GM19438 (cell line): ENCODE data around the gene ANKRD63.
A peak's percentile ranks its signal among the peaks of the same experiment; 100 is the strongest.

ENCODE experiments used
- ATAC-seq: cut with Tn5 transposase; IDR thresholded peaks from one replicate; pipeline ENCODE4 v1.9.1; 2021; ENCODE audit warnings: low read depth; ENCODE audit not compliant: unreplicated experiment

The ANKRD63 gene, protein sequence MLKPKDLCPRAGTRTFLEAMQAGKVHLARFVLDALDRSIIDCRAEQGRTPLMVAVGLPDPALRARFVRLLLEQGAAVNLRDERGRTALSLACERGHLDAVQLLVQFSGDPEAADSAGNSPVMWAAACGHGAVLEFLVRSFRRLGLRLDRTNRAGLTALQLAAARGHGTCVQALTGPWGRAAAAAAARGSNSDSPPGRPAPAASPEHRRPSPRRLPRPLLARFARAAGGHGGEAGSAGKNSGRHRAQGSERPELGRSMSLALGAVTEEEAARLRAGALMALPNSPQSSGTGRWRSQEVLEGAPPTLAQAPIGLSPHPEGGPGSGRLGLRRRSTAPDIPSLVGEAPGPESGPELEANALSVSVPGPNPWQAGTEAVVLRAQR

DNA sequence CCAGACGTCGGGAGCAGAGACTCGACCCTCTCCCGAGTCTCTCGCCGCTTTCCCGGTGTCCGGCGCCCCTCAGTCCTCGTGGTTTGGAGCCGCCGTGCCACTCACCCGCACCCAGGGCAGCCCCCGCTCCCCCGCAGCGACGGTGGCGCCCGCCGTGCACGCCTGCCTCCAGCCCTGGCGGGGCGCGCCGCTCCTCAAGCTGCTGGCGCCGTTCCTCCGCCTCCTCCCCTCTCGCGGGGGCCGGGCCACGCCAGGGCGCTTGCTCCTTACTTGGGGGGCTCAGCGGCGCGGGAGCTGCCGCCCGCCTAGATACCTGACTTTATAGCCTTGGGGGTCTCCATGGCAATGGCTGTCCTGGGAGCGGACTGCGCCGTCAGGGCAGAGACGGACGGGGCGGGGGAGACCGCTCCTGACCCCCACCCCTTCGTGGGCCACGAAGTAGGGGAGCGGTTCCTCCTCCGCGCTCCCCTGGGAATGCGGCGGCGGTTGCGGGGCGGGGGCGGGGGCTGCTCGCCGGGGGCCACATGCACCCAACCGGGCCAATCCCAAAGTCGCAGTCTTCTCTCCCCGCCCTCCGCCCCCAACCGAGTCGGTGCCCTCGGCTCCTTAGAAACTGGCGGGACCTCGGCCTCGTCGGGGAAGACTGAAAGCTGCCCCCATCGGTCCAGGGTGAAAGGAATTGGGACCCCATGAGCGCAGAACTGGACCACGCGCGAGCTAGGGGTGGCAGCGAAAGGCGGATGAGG is at the start of gene ANKRD63:
Gene ANKRD63, minus strand, starts transcription at position 196 of the 746 bp plus-strand sequence. CDS start 478 bp downstream, outside the sequence.
- no peak for ATAC-seq

DNA sequence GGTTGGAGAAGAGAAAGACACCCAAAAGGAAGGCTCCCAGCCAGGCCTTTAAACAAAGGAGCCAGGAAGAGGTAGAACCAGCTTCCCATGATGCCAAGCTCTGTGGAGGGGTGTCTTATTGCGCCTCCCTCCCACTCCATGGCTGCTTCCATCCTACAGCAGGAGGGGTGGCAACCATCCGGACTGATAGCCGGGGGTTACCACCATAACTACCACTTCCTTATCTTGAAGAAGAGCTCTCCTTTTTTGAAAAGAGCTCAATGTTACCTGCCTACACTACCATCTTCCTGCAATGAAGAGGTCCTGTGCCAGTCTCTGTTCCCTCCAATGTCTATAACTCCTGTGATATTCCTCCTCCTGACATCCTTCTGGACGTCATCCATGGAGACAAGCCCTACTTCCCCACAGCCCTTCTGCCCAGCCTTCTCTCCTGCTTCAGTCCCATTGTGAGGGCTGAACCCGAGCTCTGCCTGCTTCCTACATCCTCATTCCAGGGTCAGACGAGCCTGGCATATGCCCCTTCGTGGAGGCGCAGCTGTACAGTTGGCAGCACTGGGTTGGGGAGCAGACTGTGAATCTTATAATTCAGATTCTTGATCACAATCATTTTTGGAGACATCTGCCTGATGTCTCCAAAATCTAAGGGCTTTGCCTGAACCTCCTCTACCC is 49.4 kb upstream of the ANKRD63 start:
- ATAC-seq: no peak

DNA sequence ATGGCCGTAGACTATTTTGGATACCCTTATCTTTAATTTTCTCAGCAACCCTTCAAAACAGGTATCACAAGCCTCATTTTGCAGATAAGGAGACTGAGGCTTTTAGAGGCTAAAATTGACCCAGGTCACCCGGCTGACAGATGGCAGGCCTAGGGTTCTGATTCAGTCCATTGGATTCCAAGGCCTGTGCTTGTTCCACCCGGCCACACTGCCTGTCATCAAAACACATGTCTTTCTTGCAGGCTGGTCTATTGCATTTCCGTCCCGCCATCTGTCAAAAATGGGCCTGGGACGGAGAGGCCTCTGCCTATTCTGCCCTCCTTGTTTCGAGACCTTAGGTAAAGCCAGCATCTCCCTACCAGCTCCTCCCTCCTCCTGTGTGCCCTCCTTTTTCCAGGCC is 48.8 kb upstream of the ANKRD63 start:
- no peak for ATAC-seq

DNA sequence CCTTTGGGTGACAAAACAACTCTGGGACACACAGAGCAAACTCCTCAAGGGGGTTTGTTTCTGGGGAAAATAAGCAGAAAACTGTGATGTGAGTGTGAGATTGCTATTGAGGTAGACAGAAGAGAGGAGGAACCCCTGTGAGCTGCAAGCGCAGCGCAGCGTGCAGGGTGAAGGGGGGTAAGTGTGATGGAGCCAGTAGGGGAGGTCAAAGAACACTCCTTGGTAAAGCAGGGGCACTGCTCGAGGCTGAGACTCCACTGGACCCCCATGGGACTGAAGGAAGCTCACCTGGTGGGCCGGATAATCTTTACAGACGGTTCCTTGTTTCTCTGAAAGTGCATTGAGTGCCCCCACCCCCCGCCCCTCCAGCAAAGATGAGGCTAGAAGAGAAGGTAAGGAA is 48.2 kb upstream of the ANKRD63 start:
- ATAC-seq: no peak

DNA sequence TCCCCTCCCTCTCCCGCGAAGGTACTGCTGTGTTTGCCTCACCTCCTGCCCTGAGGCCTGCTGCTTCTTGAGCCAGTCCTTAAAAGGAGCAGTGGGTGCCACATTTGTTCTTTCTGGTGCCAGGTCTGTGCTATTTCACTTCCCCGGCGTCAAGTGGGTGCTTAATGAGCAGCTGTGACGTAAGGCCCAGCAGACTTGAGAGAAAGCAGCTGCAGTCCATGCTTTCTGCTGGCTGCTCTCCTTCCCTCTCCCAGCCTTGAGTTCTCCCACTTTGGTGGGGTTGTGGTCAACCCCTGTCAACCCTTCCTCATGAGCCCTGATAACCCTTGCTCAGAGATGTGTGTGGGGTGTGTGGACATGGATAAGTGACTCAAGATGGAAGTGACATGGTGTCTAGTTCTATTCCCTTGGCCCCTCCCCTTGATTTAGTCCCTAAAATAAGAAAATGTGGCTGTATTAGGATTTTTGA is 47.5 kb upstream of the ANKRD63 start:
- no peak for ATAC-seq

DNA sequence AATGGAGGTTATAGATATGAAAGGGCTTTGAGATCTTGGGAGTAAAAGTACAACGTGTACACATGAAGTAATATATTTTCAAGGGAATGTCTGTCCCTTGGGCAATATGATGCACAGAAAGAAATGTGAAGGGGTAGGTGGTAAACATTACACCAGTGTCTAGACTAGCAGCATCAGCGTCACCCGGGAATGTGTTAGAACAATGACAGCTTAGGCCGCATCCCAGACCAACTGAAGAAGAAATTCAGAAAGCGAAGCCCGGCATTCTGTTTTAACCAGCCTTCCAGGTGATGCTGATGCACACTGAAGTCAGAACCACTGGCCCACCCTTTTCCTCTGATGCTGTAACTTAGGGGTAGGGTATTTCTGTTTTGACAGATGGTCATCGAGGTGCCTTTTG is 46.9 kb upstream of the ANKRD63 start:
- no peak for ATAC-seq

DNA sequence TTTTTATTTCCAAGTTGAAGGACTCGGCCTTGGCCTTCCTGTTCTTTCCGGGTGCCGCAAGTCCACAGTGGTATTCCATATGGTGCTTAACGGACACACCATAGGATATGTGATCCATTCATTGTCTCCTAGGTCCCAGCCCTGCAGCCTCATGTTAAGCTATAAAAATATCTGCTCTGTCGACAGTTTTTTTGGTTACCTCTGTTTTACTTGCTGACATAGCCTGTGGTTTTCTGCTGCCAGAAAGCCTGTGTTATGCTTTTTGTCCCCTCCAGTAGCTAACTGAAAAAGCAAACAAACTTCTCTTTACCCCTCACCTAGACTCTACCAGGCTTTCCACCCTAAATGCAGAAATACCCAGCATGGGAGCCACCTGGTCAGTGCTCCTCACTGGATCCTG is 45.9 kb upstream of the ANKRD63 start:
- ATAC-seq: no peak

DNA sequence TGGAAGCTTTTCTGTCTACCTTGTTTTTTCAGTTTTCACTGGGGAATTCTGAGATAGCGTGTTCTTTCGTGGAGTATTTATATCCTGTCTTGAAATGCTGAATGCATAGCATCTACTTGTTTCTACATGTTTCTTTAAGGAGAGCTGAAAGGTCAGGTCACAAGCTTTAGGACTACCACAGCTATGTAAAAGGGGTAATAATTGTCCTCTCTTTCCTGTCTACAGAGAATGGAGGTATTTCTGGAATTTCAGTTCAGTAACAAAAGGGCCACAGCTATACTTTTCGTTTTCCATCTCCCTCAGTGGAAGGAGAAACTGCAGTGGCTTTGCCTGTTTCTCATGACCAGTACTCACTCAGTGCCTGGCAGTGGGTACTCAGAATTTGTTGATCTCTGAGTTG is 45.3 kb upstream of the ANKRD63 start:
- ATAC-seq: no peak

DNA sequence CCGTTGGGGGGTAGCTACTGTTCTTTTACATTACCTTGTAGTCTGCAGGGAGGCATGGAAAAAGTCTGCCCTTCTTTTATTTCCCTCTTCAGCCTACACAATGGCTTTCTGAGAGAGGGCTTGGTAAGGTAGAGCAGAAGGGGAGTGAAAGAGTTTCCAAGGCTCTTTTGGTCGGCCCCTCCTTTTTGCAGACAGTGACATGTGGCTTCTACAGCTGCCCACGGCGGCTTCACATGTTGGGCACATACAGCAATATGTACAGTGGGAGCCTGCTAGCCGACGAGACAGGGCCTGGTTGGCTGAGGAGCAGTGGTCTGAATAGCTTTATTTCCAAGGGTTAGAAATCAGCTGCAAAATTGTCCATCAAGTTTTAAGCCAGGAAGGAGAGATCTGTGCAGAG is 44.6 kb upstream of the ANKRD63 start:
- no peak for ATAC-seq

DNA sequence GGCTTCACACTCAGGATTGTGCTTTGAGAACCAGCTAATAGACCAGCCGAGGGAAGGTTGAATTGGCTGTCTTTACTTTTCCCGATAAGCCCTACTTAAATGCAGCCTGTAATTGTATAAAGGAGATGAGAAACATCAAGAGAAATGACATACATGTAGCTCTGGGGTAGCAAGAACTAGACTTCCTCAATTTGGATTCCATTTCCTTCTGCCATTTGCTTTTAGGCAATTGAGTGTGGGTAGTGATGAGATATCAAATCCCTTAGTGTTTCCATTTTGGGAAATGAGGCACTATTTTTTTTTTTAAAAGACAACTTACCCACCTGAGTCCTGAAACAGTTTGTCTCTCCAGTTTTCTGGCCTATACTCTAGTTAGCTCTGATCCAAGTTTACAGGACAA is 42.8 kb upstream of the ANKRD63 start:
- ATAC-seq: no peak

DNA sequence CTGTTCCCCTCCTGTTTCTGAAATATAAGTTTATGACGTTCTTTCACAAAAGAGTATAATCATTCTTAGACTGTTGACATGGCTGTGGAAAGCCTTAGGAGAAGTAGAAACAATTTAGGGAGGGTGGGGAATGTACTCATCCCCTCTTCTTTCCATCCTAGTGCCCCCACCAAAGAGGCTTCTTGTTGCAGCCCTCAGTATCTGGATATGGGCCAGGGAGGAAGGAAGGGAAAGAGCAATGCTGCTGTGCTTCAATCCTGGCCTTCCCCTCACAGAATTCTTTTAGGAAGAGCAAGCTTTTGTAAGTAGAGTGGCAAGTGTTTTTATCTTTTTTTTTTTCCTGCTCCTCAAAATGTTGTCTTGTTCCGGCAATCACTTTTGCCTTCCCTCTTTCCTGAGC is 42.3 kb upstream of the ANKRD63 start:
- no peak for ATAC-seq

DNA sequence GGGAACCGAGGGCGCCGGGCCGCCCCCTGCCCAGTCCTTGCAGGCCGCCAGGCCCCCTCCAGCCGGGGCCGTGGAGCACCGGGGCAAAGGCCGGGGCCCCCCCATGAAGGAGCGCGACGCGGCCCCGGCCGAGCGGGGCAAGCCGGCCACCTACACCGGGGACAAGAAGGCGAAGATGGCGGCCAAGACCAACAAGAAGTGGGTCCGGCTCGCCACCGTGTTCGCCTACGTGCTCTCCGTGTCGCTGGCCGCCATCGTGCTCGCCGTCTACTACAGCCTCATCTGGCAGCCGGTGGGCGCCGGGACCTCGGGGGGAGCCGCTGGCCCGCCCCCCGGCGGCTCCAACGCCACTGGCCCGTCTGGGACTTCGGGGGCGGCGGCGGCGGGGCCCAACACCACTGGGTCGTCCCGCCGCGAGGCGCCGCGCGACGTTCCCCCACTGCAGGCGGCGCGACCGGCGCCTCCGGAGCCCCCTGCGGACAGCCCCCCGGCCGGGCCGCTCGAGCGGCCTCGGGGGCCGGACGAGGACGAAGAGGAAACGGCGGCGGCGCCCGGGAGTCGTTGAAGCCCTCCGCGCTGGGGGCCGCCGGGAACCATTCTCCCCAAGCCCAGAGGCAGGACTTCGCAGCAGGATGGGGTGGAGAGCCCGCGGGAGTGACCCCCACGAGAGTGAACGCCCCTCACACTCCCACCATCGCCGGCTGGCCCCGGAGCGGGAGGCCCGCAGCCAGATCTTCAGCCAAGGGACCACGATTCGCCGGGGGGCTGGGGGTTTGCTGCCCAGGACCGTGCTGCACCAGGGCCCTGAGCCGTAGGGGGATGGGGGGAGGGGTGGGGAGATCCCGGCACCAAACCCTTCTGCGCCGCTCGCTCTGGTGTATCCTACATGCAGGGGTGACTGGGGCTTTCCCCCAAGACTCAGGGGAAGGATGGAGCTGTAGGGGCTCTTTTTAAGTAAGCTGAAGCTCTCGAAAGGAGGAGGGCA is 41.4 kb upstream of the ANKRD63 start:
- ATAC-seq: peak; percentile 7

DNA sequence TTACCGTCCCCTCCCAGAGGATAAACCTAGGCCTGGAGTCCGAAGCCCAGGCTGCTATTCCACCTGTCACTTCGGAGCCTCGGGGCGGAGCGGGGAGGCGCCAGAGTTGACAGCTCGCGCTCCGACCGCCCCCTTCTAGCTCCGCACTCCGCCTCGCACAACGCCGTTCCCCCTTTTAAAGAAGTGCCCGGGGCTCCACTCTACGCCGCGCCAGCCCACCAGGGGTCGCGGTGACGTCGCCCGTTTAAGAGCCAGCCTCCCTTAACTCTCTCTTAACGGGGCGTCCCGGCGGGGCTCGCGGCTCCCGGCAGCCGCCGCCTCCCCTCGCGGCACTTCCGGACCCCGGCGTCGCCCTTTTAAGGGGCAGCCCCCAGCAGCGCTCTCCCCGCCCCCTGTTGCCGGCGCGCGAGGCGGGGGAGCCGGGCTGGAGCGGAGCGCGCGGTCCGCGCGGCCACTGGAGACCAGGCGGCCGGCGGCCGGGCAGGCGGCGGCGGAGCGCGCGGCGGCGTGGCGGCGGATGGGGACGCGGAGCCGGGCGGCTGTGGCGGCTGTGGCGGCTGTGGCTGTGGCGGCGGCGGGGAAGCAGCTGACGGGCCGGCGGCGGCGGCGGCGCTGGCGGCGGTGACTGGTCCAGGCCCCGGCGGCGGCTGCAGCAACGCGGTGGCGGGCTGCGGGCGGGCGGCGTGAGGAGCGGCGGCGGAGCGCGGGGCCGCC is 40.5 kb upstream of the ANKRD63 start, which contains the start of gene INAFM2:
Gene INAFM2, plus strand, starts transcription at position 454 of the 714 bp plus-strand sequence. CDS start 364 bp downstream, outside the sequence.
- peak; percentile 90 for ATAC-seq

DNA sequence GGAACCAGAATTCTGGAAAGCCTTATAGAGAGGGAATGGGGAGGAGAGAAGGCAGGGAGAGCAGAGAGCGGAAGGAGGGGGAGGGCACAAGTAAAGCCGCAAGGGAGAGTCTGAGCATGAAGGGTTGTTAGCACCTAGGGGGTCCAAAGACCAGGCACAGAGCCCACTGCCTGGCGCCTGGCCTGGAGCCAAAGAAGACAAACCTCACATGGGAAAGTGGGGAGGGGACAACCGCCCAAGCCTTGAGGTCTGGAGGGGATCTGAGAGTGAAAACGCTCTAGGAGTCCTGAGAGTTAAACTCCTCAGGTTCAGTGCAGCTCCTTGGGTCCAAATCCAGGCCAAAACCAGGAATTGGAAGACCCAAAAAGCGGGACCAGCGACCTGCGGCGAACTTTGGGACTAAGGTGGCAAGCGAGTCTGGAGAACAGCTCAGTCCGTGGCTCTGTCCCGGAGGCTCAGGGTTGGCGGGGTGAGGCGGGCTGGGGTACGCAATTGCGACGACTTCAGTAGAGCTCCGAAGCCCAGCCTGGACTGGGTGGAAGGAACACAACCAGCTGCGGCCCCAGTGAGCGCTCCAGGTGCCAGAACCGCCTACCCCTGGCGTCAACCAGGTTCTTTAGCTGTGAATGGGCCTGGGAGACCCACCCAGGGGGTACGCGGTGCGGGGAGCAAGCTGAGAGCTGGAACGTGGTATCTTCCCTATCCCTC is 39.8 kb upstream of the ANKRD63 start:
- no peak for ATAC-seq

DNA sequence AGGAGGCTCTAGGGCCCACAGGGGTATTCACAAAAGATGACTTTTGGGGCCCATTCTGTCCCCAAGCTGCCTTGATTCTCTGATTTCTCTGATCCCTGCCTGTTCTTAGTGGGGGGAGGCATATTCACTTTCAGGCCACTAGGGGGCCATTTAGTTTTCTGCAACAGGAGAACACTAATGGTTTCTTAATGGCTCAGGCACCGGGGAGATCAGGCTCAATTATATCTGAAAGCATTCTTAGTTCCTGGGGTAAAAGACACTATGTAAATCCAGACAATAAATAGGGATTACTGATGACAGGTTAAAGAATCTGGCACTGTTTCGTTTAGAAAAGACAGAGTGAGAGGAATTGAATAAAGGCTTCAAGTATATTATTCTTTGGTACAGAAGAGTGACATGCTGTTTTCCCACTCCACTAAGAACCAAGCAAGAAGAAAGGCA is 38.1 kb upstream of the ANKRD63 start:
- ATAC-seq: no peak

DNA sequence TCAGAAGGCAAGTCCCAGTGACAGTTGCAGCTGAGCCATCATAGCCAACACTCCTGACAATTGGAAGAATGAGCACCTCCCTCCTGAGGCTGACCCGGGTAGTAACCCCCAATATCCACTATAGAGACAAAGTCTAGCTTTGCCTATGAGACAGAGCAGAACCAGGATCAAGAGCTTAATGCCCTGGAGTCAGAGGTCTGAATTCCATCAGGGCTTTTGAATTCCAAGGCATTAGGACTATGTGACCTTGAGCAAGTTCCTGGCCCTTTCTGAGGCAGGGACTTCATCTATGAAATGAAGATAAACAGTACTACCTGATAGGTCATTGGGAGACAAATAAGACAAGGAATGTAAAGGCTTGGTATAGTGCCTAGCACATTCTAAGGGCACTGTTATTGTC is 37.5 kb upstream of the ANKRD63 start:
- ATAC-seq: no peak

DNA sequence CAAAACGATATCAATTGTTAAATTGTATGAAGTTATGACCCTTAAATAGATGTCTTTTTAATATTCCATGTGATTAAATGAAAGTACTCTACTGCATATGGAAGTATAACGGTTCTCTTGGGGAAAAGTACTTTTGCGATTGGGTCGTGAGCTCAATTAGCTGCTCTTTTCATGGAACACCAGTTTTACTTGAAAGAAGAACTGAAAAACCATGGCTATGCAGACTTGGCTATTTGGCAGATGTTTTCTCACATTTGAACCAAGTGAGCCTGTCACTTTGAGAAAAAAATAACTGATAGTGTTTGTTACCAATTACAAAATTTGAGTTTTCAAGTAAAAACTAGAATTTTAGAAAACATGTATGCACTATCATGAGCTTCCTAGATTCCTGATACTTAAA is 34.7 kb upstream of the ANKRD63 start:
- ATAC-seq: no peak

DNA sequence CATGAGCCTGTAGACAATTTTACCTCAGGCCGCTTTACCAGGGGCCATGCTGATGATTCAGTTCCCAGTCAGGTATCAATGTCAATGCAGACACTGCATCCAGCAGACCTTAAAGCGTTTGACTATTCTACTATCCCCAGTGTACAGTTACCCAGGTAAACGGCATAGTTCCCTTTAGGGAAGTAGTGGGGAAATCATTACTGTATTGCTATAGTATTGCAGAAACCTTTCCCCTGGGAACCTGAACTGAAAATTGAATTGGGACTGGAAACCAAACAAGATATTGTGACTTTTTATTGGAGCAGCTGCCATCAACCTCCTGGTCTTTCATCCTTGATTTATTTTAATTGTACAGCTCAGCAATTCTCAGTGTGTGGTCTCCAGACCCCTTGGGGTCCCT is 34.1 kb upstream of the ANKRD63 start:
- ATAC-seq: no peak
